Heart right ventricle (tissue), 16 donors: ENCODE data around the gene DHRS1. TPM values are rescaled to one million over a fixed set of nuclear protein-coding genes. Genes with fewer than 3 reads are reported as not detected.

Experiments used
- ATAC-seq, 8 donors: fragments of 200-7000 bp; cut with Tn5 transposase; one replicate each; pipeline ENCODE4 v1.9.1; 2020; ENCODE audit warnings: mild to moderate bottlenecking in 8 of 8, moderate library complexity in 8 of 8, moderate number of reproducible peaks in 1 of 8
- DNase-seq, 2 donors: peaks; one replicate each; pipeline ENCODE4 v3.0.0-alpha.2; 2020
- H3K27ac ChIP-seq, 10 donors: fragments of 200-600 bp; sonication (generic) in 2 of 10; one replicate each; pipeline versions ENCODE4 v1.5.0 to v1.8.0; 2020 to 2022; ENCODE audit warnings: mild to moderate bottlenecking in 3 of 10
- H3K27me3 ChIP-seq, 7 donors: fragments of 200-600 bp; one replicate each; pipeline ENCODE4 v1.8.0; 2021 to 2022; ENCODE audit warnings: mild to moderate bottlenecking in 2 of 7
- H3K36me3 ChIP-seq, 9 donors: fragments of 200-600 bp; sonication (generic) in 1 of 9; one replicate each; pipeline versions ENCODE4 v1.5.0 to v1.8.0; 2020 to 2022; ENCODE audit warnings: mild to moderate bottlenecking in 2 of 9
- H3K4me1 ChIP-seq, 9 donors: fragments of 200-600 bp; sonication (generic) in 1 of 9; one replicate each; pipeline versions ENCODE4 v1.5.0 to v1.8.0; 2020 to 2022; ENCODE audit warnings: mild to moderate bottlenecking in 4 of 9
- H3K4me3 ChIP-seq, 10 donors: fragments of 200-600 bp; sonication (generic) in 2 of 10; one replicate each; pipeline versions ENCODE4 v1.5.0 to v1.8.0; 2020 to 2022; ENCODE audit warnings: mild to moderate bottlenecking in 7 of 10, moderate library complexity in 2 of 10
- H3K9me3 ChIP-seq, 11 donors: fragments of 200-600 bp in 10 of 11; sonication (generic) in 2 of 11; one replicate each; pipeline versions ENCODE4 v1.5.0 to v1.8.0; 2013 to 2022; ENCODE audit warnings: mild to moderate bottlenecking in 2 of 11, control low read depth in 1 of 11, moderate library complexity in 1 of 11
- CTCF ChIP-seq, 9 donors: fragments of 200-600 bp; sonication (generic) in 2 of 9; IDR thresholded peaks; one replicate each; pipeline versions ENCODE4 v1.5.0 to v1.8.0; 2021 to 2022; ENCODE audit warnings: antibody characterized with exemption in 9 of 9, mild to moderate bottlenecking in 5 of 9, moderate library complexity in 1 of 9
- WGBS, 2 donors: extraction: QIAGEN DNeasy Blood & Tissue Kit; methylation state at CpG; one replicate each; pipeline ENCODE4 v1.1.7; 2013; ENCODE audit warnings: inconsistent platforms in 1 of 2; 5-methylcytosine and 5-hydroxymethylcytosine counted together
- intact Hi-C, 10 donors: fragments of 100-400 bp; cut with DNase I; formaldehyde crosslinking; loops; one replicate each; pipeline versions ENCODE4 v1.11.1 to v1.14.2; 2022
- polyA plus RNA-seq, 2 donors: library from polyadenylated mRNA; stranded (reverse); fragments of 200-250 nt; gene quantifications; one replicate each; pipeline ENCODE4 v1.2.3, GENCODE V29; 2013
- total RNA-seq, 10 donors: library from RNA; stranded (reverse); fragmentation: NEBNext Ultra II Directional in 3 of 10; extraction: Animal tissue kit (Norgen Biotek cat#: 25700) in 3 of 10; gene quantifications; one replicate each; pipeline versions ENCODE4 v1.2.1 to v1.2.4, GENCODE V29; 2021 to 2023
- donor health status: Arrhythmogenic right ventricular cardiomyopathy.
- donor health status: ischemic (EF 13 %, LVEDD 7.1; RV severe dilation, severe dysfunction).
- donor health status: healthy with polysubstance abuse.
- donor health status: DM: no; HTN: yes; CAD: no.
- donor health status: DM: no; HTN: no; CAD: no.
- donor health status: ischemic (EF 25% LVEDD 6.9; RV normal size, moderate dysfunction).
- donor health status: ischemic (EF 25% LVEDD 5.7; RV mildly dilated, moderate dysfunction).
- donor health status: healthy.
- donor health status: DM: yes; HTN: yes; CAD: no.
- donor health status: Ischemic cardiomyopathy.
- donor health status: ischemic (EF 35%, LVEDD 5.7; RV mildly dilated, moderate dysfunction).
- donor health status: nonischemic (EF 11% LVEDD 7.7; RV severe dilation, severe dysfunction).
- donor health status: DM: yes; HTN: yes; CAD: no.
- donor health status: PGD.
- donor health status: ischemic (EF 29% LVEDD 5.4; RV normal size, mild dysfunction).
- donor health status: nonischemic (EF 23%, LVEDD 6.1; RV moderate dilation, normal function).

DHRS1 gene
- total and polyA plus RNA-seq, 12 donors, result 6.9 to 11.6 (median 9.0) TPM

- Histone ChIP-seq H3K9me3 (no peaks in the 10 kb centered on the region), H3K4me3 (no peak overlapping the region), H3K36me3 (peaks cover 0 to 14% (median 0%) of the 10 kb centered on the region in 9 donors), H3K4me1 (peaks cover 0 to 78% (median 13%) of the 10 kb centered on the region in 9 donors), H3K27me3 (no peaks in the 10 kb centered on the region), H3K27ac (peak overlapping the region in 2 of 10 donors; percentile 13 to 68)
- DNase-seq, result no peak
- ATAC-seq, result no peak
- intact Hi-C loops, result no loop called here
- no peak for TF ChIP-seq CTCF (IDR thresholded peaks at IDR 0.05)
- 75 to 87% methylated on average over 3 of the region's 3 CpGs for WGBS, 2 donors
Observed at GRCh38 chr14:24273422-24273998, 26.1 kb downstream of the DHRS1 start.

- TF ChIP-seq CTCF (IDR thresholded peaks at IDR 0.05), result no peak
- intact Hi-C loops, result no loop called here
- Histone ChIP-seq H3K27ac (peak overlapping the region in 1 of 10 donors; percentile 100), H3K4me3 (no peak overlapping the region), H3K36me3 (peaks cover 0 to 23% (median 0%) of the 10 kb centered on the region in 9 donors), H3K4me1 (peaks cover 0 to 67% (median 13%) of the 10 kb centered on the region in 9 donors), H3K9me3 (no peaks in the 10 kb centered on the region), H3K27me3 (no peaks in the 10 kb centered on the region)
- WGBS, 2 donors, result 90% methylated on average over 2 of the region's 2 CpGs
- no peak for ATAC-seq
- no peak for DNase-seq
Observed at GRCh38 chr14:24272467-24272866, 27.1 kb downstream of the DHRS1 start.

- Histone ChIP-seq H3K9me3 (no peaks in the 10 kb centered on the region), H3K4me1 (peaks cover 0 to 61% (median 13%) of the 10 kb centered on the region in 9 donors), H3K27ac (peak overlapping the region in 9 of 10 donors; percentile 95 to 100 (median 99)), H3K4me3 (peak overlapping the region; percentile 82 to 100 (median 94)), H3K27me3 (no peaks in the 10 kb centered on the region), H3K36me3 (peaks cover 0 to 30% (median 0%) of the 10 kb centered on the region in 9 donors)
- DNase-seq (no peak), ATAC-seq (no peak)
- WGBS, 2 donors, result 24 to 36% methylated on average over 3 of the region's 3 CpGs
- TF ChIP-seq CTCF (IDR thresholded peaks at IDR 0.05), result no peak
- intact Hi-C loops, result loop anchor here in 1 of 10 donors (2.0 kb wide), 1 partner anchor 29 kb away; the partner anchor contains the start of gene TINF2
Observed at GRCh38 chr14:24271834-24272263, 27.7 kb downstream of the DHRS1 start.

GRCh38 chr14:24271134-24271833, 28.3 kb downstream of the DHRS1 start, which contains the start of gene RABGGTA:
Gene RABGGTA (minus strand): TSS chr14:24271597. CDS start chr14:24271115, 482 bp downstream.
- no peaks in the 10 kb centered on the region for H3K9me3 ChIP-seq
- peak within 1 kb of the TSS; percentile 95 to 100 (median 98) for H3K27ac ChIP-seq
- intact Hi-C loops, result loop anchor here in 1 of 10 donors (2.0 kb wide), 1 partner anchor 28 kb away; the partner anchor contains the start of gene TINF2

More at GRCh38 chr14:24271134-24271833, 28.3 kb downstream of the DHRS1 start, which contains the start of gene RABGGTA:
- no peaks in the 10 kb centered on the region for H3K27me3 ChIP-seq
- WGBS, 2 donors, result 0% methylated on average over 58 to 61 of the region's 61 CpGs
- DNase-seq (peak; percentile 86 to 87), ATAC-seq (peak; percentile 95 to 98 (median 96))
- H3K4me1 ChIP-seq, result peaks cover 0 to 55% (median 13%) of the 10 kb centered on the region in 9 donors
- H3K36me3 ChIP-seq, result peaks cover 0 to 35% (median 0%) of the 10 kb centered on the region in 9 donors
- H3K4me3 ChIP-seq, result peak within 1 kb of the TSS; percentile 82 to 100 (median 94)
- peak; percentile 41 to 92 (median 78) for TF ChIP-seq CTCF (IDR thresholded peaks at IDR 0.05)
